ENCODE data around the gene MYL3.

The MYL3 gene

GRCh38 chr3:46899151-46900006 lies 36.1 kb upstream of the MYL3 start:
- no peak for DNase-seq (ENCODE audit: low spot score)
- Histone ChIP-seq H3K27ac (no peak overlapping the region), H3K4me3 (peak overlapping the region; percentile 56)
- no peak for TF ChIP-seq CTCF (IDR thresholded peaks at IDR 0.05)

GRCh38 chr3:46898321-46899150 lies 35.3 kb upstream of the MYL3 start:
- no peak for TF ChIP-seq CTCF (IDR thresholded peaks at IDR 0.05)
- H3K27ac ChIP-seq: no peak overlapping the region
- no peak for DNase-seq (ENCODE audit: low spot score)

GRCh38 chr3:46897829-46898320 lies 34.6 kb upstream of the MYL3 start:
- DNase-seq (ENCODE audit: low spot score): no peak
- Histone ChIP-seq H3K27ac (no peak overlapping the region), H3K4me3 (no peak overlapping the region)
- TF ChIP-seq CTCF (IDR thresholded peaks at IDR 0.05): no peak

More at GRCh38 chr3:46898321-46899150, 35.3 kb upstream of the MYL3 start:
- peak overlapping the region; percentile 56 for H3K4me3 ChIP-seq

GRCh38 chr3:46897031-46897430 lies 33.8 kb upstream of the MYL3 start:
- Histone ChIP-seq H3K27ac (no peak overlapping the region), H3K4me3 (no peak overlapping the region)
- DNase-seq (ENCODE audit: low spot score): no peak
- no peak for TF ChIP-seq CTCF (IDR thresholded peaks at IDR 0.05)

GRCh38 chr3:46896386-46896785 lies 33.1 kb upstream of the MYL3 start:
- DNase-seq (ENCODE audit: low spot score): no peak
- no peak for TF ChIP-seq CTCF (IDR thresholded peaks at IDR 0.05)
- H3K4me3 ChIP-seq: no peak overlapping the region
- H3K27ac ChIP-seq: no peak overlapping the region

GRCh38 chr3:46895761-46896160 lies 32.5 kb upstream of the MYL3 start:
- no peak for DNase-seq (ENCODE audit: low spot score)
- Histone ChIP-seq H3K27ac (no peak overlapping the region), H3K4me3 (no peak overlapping the region)
- no peak for TF ChIP-seq CTCF (IDR thresholded peaks at IDR 0.05)

All from coronary artery (tissue), 2 donors.